HL-60 (cell line): ENCODE results near the gene TMEM63A.

Source experiments
- DNase-seq, 2 experiments: peaks; one replicate each; pipeline ENCODE4 v3.0.0-alpha.2; 2010 to 2020; ENCODE audit warnings: low read depth in 1 of 2, low spot score in 1 of 2
- H3K27ac ChIP-seq: fragments of 250-450 bp; sonication (Bioruptor Pico); replicated peaks from 2 replicates; pipeline ENCODE4 v1.5.1; 2020; ENCODE audit warnings: mild to moderate bottlenecking, moderate library complexity
- H3K27me3 ChIP-seq: fragments of 250-450 bp; sonication (Bioruptor Pico); 2 replicates; pipeline ENCODE4 v1.5.1; 2021; ENCODE audit warnings: mild to moderate bottlenecking, moderate library complexity; ENCODE audit not compliant: insufficient read depth, poor library complexity, severe bottlenecking
- H3K4me3 ChIP-seq: replicated peaks from 2 replicates; pipeline ENCODE4 v1.5.1; 2011; ENCODE audit warnings: mild to moderate bottlenecking, control low read depth, low read length; ENCODE audit not compliant: insufficient read depth
- GABPA ChIP-seq: IDR thresholded peaks from 2 replicates; pipeline ENCODE4 v1.6.1; 2012; ENCODE audit warnings: low read depth
- POLR2AphosphoS5 ChIP-seq: IDR thresholded peaks from 2 replicates; pipeline ENCODE4 v1.6.1; 2012; ENCODE audit warnings: low read depth
- REST ChIP-seq: IDR thresholded peaks from 2 replicates; pipeline ENCODE4 v1.6.1; 2012; ENCODE audit warnings: low read depth; ENCODE audit not compliant: insufficient replicate concordance
- SPI1 ChIP-seq: IDR thresholded peaks from 2 replicates; pipeline ENCODE4 v1.6.1; 2012; ENCODE audit warnings: low read depth, mild to moderate bottlenecking, borderline replicate concordance
- TF ChIP-seq, protein P1 (sequence below): IDR thresholded peaks from one replicate; pipeline ENCODE4 v1.5.1; 2011; ENCODE audit warnings: low read length, control low read depth, inconsistent platforms; ENCODE audit not compliant: insufficient read depth

The TMEM63A gene

DNA sequence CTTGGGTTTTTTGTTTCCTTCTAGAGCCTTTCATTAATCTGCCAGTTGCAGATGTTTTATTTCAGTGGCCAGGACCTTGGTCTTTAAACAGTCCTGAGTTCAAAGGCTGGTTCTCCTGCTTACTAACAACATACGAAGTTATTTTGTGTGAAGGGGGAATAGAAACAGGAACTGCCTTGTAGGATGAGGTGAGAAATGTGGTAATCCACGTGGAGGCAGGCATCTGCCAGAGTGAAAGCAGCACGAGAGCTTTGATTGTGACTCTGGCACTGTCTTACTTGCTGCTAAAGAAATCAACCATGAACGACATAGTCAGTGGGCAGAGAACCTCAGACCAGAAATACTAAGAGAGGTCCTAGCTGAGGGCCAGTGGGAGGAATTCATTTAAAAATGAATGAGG, 30.4 kb downstream of the TMEM63A start:
- H3K27ac ChIP-seq: no peak overlapping the region
- TF ChIP-seq GABPA: no peak
- TF ChIP-seq SPI1: peak; percentile 94
- DNase-seq: peak; percentile 63 to 70
- H3K4me3 ChIP-seq: no peak overlapping the region
- H3K27me3 ChIP-seq: no peaks in the 10 kb centered on the region

GRCh38 chr1:225850370-225850769, 31.8 kb downstream of the TMEM63A start:
- no peak overlapping the region for H3K4me3 ChIP-seq
- H3K27ac ChIP-seq: no peak overlapping the region
- no peak for DNase-seq
- TF ChIP-seq POLR2AphosphoS5 (no peak), SPI1 (no peak), REST (no peak), GABPA (no peak)
- TF ChIP-seq, protein P1, sequence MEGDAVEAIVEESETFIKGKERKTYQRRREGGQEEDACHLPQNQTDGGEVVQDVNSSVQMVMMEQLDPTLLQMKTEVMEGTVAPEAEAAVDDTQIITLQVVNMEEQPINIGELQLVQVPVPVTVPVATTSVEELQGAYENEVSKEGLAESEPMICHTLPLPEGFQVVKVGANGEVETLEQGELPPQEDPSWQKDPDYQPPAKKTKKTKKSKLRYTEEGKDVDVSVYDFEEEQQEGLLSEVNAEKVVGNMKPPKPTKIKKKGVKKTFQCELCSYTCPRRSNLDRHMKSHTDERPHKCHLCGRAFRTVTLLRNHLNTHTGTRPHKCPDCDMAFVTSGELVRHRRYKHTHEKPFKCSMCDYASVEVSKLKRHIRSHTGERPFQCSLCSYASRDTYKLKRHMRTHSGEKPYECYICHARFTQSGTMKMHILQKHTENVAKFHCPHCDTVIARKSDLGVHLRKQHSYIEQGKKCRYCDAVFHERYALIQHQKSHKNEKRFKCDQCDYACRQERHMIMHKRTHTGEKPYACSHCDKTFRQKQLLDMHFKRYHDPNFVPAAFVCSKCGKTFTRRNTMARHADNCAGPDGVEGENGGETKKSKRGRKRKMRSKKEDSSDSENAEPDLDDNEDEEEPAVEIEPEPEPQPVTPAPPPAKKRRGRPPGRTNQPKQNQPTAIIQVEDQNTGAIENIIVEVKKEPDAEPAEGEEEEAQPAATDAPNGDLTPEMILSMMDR: no peak
- H3K27me3 ChIP-seq: no peaks in the 10 kb centered on the region

GRCh38 chr1:225849925-225850324, 32.3 kb downstream of the TMEM63A start:
- TF ChIP-seq REST (no peak), POLR2AphosphoS5 (no peak), GABPA (no peak), SPI1 (no peak)
- TF ChIP-seq, protein P1: no peak
- Histone ChIP-seq H3K27ac (no peak overlapping the region), H3K27me3 (no peaks in the 10 kb centered on the region), H3K4me3 (no peak overlapping the region)
- DNase-seq: no peak

- TF ChIP-seq POLR2AphosphoS5 (no peak), GABPA (no peak), REST (no peak), SPI1 (no peak)
- TF ChIP-seq, protein P1: no peak
- no peak for DNase-seq
- no peaks in the 10 kb centered on the region for H3K27me3 ChIP-seq
- no peak overlapping the region for H3K27ac ChIP-seq
- H3K4me3 ChIP-seq: no peak overlapping the region
These were observed 33.9 kb downstream of the TMEM63A start for GRCh38 chr1:225848030-225848955.
